Karpas-422 (cell line): ENCODE data around the gene TRPM7. TPM values are rescaled to one million over a fixed set of nuclear protein-coding genes. Genes with fewer than 3 reads are reported as not detected.

Source experiments
- DNase-seq: peaks from one replicate; pipeline ENCODE4 v3.0.0-alpha.2; 2015
- H2AFZ ChIP-seq: fragments of 200-600 bp; sonication (generic); 2 replicates; pipeline ENCODE4 v1.6.1; 2014; ENCODE audit warnings: antibody characterized with exemption, low read length, mixed read lengths
- H3K27ac ChIP-seq: fragments of 200-600 bp; sonication (generic); 2 replicates; pipeline ENCODE4 v1.5.1; 2014; ENCODE audit warnings: mild to moderate bottlenecking, low read length, moderate library complexity
- H3K27me3 ChIP-seq: fragments of 200-600 bp; sonication (generic); 2 replicates; pipeline ENCODE4 v1.6.1; 2014; ENCODE audit warnings: low read length, mixed read lengths
- H3K36me3 ChIP-seq: fragments of 200-600 bp; sonication (generic); 2 replicates; pipeline ENCODE4 v1.6.1; 2014; ENCODE audit warnings: low read length, mixed read lengths; ENCODE audit not compliant: insufficient read depth
- H3K4me1 ChIP-seq: fragments of 200-600 bp; sonication (generic); 2 replicates; pipeline ENCODE4 v1.6.1; 2014; ENCODE audit warnings: mild to moderate bottlenecking, low read length, mixed read lengths
- H3K4me2 ChIP-seq: fragments of 200-600 bp; sonication (generic); 2 replicates; pipeline ENCODE4 v1.6.1; 2014; ENCODE audit warnings: low read length, low read depth, mild to moderate bottlenecking; ENCODE audit not compliant: poor library complexity, severe bottlenecking
- H3K4me3 ChIP-seq: fragments of 200-600 bp; sonication (generic); 2 replicates; pipeline ENCODE4 v1.5.1; 2014; ENCODE audit warnings: mild to moderate bottlenecking, antibody characterized with exemption, low read length, mixed read lengths
- H3K79me2 ChIP-seq: fragments of 200-600 bp; sonication (generic); 2 replicates; pipeline ENCODE4 v1.6.1; 2014; ENCODE audit warnings: mild to moderate bottlenecking, low read length, mixed read lengths
- H3K9ac ChIP-seq: fragments of 200-600 bp; sonication (generic); 2 replicates; pipeline ENCODE4 v1.6.0; 2014; ENCODE audit warnings: low read length
- H3K9me2 ChIP-seq: fragments of 200-600 bp; sonication (generic), shearing (Covaris generic); replicated peaks from 2 replicates; pipeline ENCODE4 v1.6.0; 2014; ENCODE audit warnings: mild to moderate bottlenecking, low read length, moderate library complexity; ENCODE audit not compliant: insufficient read depth
- H3K9me3 ChIP-seq: fragments of 300-700, 200-600 bp; sonication (generic); 2 replicates; pipeline ENCODE4 v1.6.1; 2014; ENCODE audit warnings: low read length, mixed read lengths
- H4K20me1 ChIP-seq: fragments of 200-600 bp; sonication (generic); 2 replicates; pipeline ENCODE4 v1.6.1; 2014; ENCODE audit warnings: mild to moderate bottlenecking, antibody characterized with exemption, low read length, low read depth; ENCODE audit not compliant: insufficient read depth
- total RNA-seq: library from RNA; depleted of rRNA; stranded (reverse); fragments of >200 nt; shearing (Covaris generic); gene quantifications from 2 replicates; pipeline ENCODE4 v1.2.3, GENCODE V29; 2014; ENCODE audit warnings: low replicate concordance

TRPM7 gene
- total RNA-seq, 1 experiment from 2014 or later, result 64.6 TPM

- Histone ChIP-seq H3K27ac (no peak overlapping the region), H3K4me2 (no peak overlapping the region), H3K4me1 (peaks cover 16% of the 10 kb centered on the region), H3K4me3 (no peak overlapping the region), H3K9me2 (no peaks in the 10 kb centered on the region), H3K9me3 (no peaks in the 10 kb centered on the region), H3K27me3 (no peaks in the 10 kb centered on the region), H3K36me3 (peaks cover 12% of the 10 kb centered on the region; the same call in 1 of the 2 replicates), H2AFZ (no peak overlapping the region), H3K79me2 (peaks cover 93% of the 10 kb centered on the region), H3K9ac (no peak overlapping the region), H4K20me1 (peaks cover 28% of the 10 kb centered on the region; the same call in 1 of the 2 replicates)
- no peak for DNase-seq
Observed at GRCh38 chr15:50676799-50677483, 9.7 kb downstream of the TRPM7 start.

GRCh38 chr15:50675535-50676144 is 11.0 kb downstream of the TRPM7 start:
- no peaks in the 10 kb centered on the region for H3K9me3 ChIP-seq
- no peak overlapping the region for H3K4me2 ChIP-seq
- peak; percentile 50 for DNase-seq
- H3K27ac ChIP-seq, result no peak overlapping the region
- peaks cover 16% of the 10 kb centered on the region for H3K4me1 ChIP-seq
- no peaks in the 10 kb centered on the region for H3K9me2 ChIP-seq
- peaks cover 93% of the 10 kb centered on the region for H3K79me2 ChIP-seq
- peaks cover 28% of the 10 kb centered on the region; the same call in 1 of the 2 replicates for H4K20me1 ChIP-seq
- no peak overlapping the region for H3K4me3 ChIP-seq
- H3K9ac ChIP-seq, result no peak overlapping the region
- H3K36me3 ChIP-seq, result peaks cover 12% of the 10 kb centered on the region; the same call in 1 of the 2 replicates
- no peaks in the 10 kb centered on the region for H3K27me3 ChIP-seq
- no peak overlapping the region for H2AFZ ChIP-seq

- Histone ChIP-seq H3K36me3 (peaks cover 13% of the 10 kb centered on the region), H3K79me2 (peaks cover 92% of the 10 kb centered on the region), H3K4me1 (peaks cover 8% of the 10 kb centered on the region), H3K9me3 (no peaks in the 10 kb centered on the region), H3K9ac (no peak overlapping the region), H3K27ac (no peak overlapping the region), H3K4me2 (no peak overlapping the region), H2AFZ (no peak overlapping the region), H4K20me1 (peaks cover 15% of the 10 kb centered on the region; the same call in 1 of the 2 replicates), H3K4me3 (no peak overlapping the region), H3K27me3 (no peaks in the 10 kb centered on the region), H3K9me2 (no peaks in the 10 kb centered on the region)
- DNase-seq, result no peak
Observed at GRCh38 chr15:50670115-50670514, 16.5 kb downstream of the TRPM7 start.

- H4K20me1 ChIP-seq, result peaks cover 11% of the 10 kb centered on the region; the same call in 1 of the 2 replicates
- no peak overlapping the region for H3K9ac ChIP-seq
- peaks cover 92% of the 10 kb centered on the region for H3K79me2 ChIP-seq
- H3K27me3 ChIP-seq, result no peaks in the 10 kb centered on the region
- peaks cover 9% of the 10 kb centered on the region for H3K36me3 ChIP-seq
- H3K4me1 ChIP-seq, result peaks cover 3% of the 10 kb centered on the region
- no peak for DNase-seq
- no peaks in the 10 kb centered on the region for H3K9me2 ChIP-seq
- H3K27ac ChIP-seq, result no peak overlapping the region
- no peaks in the 10 kb centered on the region for H3K9me3 ChIP-seq
- H3K4me2 ChIP-seq, result no peak overlapping the region
- no peak overlapping the region for H3K4me3 ChIP-seq
- no peak overlapping the region for H2AFZ ChIP-seq
Observed at GRCh38 chr15:50669611-50670010, 17.0 kb downstream of the TRPM7 start.

GRCh38 chr15:50665938-50666337 is 20.7 kb downstream of the TRPM7 start:
- Histone ChIP-seq H3K79me2 (peaks cover 84% of the 10 kb centered on the region), H2AFZ (no peak overlapping the region), H3K4me1 (no peaks in the 10 kb centered on the region), H3K27ac (no peak overlapping the region), H3K4me2 (no peak overlapping the region), H3K9ac (no peak overlapping the region), H3K9me3 (no peaks in the 10 kb centered on the region), H3K36me3 (peaks cover 36% of the 10 kb centered on the region), H3K9me2 (no peaks in the 10 kb centered on the region), H3K27me3 (no peaks in the 10 kb centered on the region), H3K4me3 (no peak overlapping the region), H4K20me1 (0 out of 2 replicates have a peak, but pooled peaks cover 6% of the 10 kb centered on the region)
- DNase-seq, result no peak

- Histone ChIP-seq H3K9ac (no peak overlapping the region), H3K4me1 (no peaks in the 10 kb centered on the region), H3K36me3 (peaks cover 32% of the 10 kb centered on the region), H4K20me1 (no peaks in the 10 kb centered on the region), H3K27ac (no peak overlapping the region), H3K4me2 (no peak overlapping the region), H3K79me2 (peaks cover 33% of the 10 kb centered on the region), H3K27me3 (no peaks in the 10 kb centered on the region), H3K4me3 (no peak overlapping the region), H3K9me2 (no peaks in the 10 kb centered on the region), H2AFZ (no peak overlapping the region), H3K9me3 (no peaks in the 10 kb centered on the region)
- no peak for DNase-seq
Observed at GRCh38 chr15:50655555-50655954, 31.0 kb downstream of the TRPM7 start.

- H4K20me1 ChIP-seq, result no peaks in the 10 kb centered on the region
- H3K79me2 ChIP-seq, result peaks cover 40% of the 10 kb centered on the region
- H3K4me3 ChIP-seq, result no peak overlapping the region
- no peak overlapping the region for H3K27ac ChIP-seq
- H3K4me2 ChIP-seq, result no peak overlapping the region
- H3K4me1 ChIP-seq, result no peaks in the 10 kb centered on the region
- no peaks in the 10 kb centered on the region for H3K9me2 ChIP-seq
- no peaks in the 10 kb centered on the region for H3K9me3 ChIP-seq
- no peak for DNase-seq
- no peak overlapping the region for H2AFZ ChIP-seq
- H3K27me3 ChIP-seq, result no peaks in the 10 kb centered on the region
- peaks cover 34% of the 10 kb centered on the region for H3K36me3 ChIP-seq
- no peak overlapping the region for H3K9ac ChIP-seq
Observed at GRCh38 chr15:50653156-50653743, 33.3 kb downstream of the TRPM7 start.

- Histone ChIP-seq H3K9me2 (no peaks in the 10 kb centered on the region), H4K20me1 (no peaks in the 10 kb centered on the region), H2AFZ (no peak overlapping the region), H3K9ac (no peak overlapping the region), H3K4me1 (no peaks in the 10 kb centered on the region), H3K9me3 (no peaks in the 10 kb centered on the region), H3K27ac (no peak overlapping the region), H3K4me2 (no peak overlapping the region), H3K4me3 (no peak overlapping the region), H3K79me2 (peaks cover 44% of the 10 kb centered on the region), H3K36me3 (peaks cover 36% of the 10 kb centered on the region), H3K27me3 (no peaks in the 10 kb centered on the region)
- DNase-seq, result no peak
Observed at GRCh38 chr15:50652671-50653070, 33.9 kb downstream of the TRPM7 start.
